ENCODE results near the gene DOCK4. TPM values are rescaled to one million over a fixed set of nuclear protein-coding genes. Genes with fewer than 3 reads are reported as not detected.

DOCK4 gene
- total and polyA plus RNA-seq, 10 of the 15 experiments (the other 5 are each of a cell fraction or from before 2014, with no cell fraction given), result 0.03 to 0.73 (median 0.38) TPM

GRCh38 chr7:111710839-111711380, 495.3 kb downstream of the DOCK4 start:
- TF ChIP-seq HDAC6 (IDR thresholded peaks at IDR 0.05; ENCODE audit: unreplicated experiment), result no peak
- TF ChIP-seq TAF1 (IDR thresholded peaks at IDR 0.05; ENCODE audit: borderline replicate concordance, low read depth, low read length), result no peak
- TF ChIP-seq ETV6 (conservative IDR thresholded peaks at IDR 0.05 in 1 of 2, IDR thresholded peaks at IDR 0.05 in 1 of 2; ENCODE audit: borderline replicate concordance in 1 of 2, low read depth in 1 of 2), result no peak
- no peak for TF ChIP-seq RAD21 (IDR thresholded peaks at IDR 0.05; ENCODE audit: insufficient read depth, low read depth, low read length)
- no peak for TF ChIP-seq TCF3 (IDR thresholded peaks at IDR 0.05; ENCODE audit: borderline replicate concordance, insufficient read depth, low read depth, low read length)
- no peak for TF ChIP-seq ZNF384 (IDR thresholded peaks at IDR 0.05; ENCODE audit: borderline replicate concordance, low read depth, low read length)
- TF ChIP-seq BCL3 (IDR thresholded peaks at IDR 0.05; ENCODE audit: borderline replicate concordance, insufficient read depth, low read depth, low read length, poor library complexity, severe bottlenecking), result no peak
- no peak for TF ChIP-seq NFIC (IDR thresholded peaks at IDR 0.05; ENCODE audit: low read depth, low read length)
- TF ChIP-seq ZNF207 (IDR thresholded peaks at IDR 0.05; ENCODE audit: borderline replicate concordance), result no peak
- no peak for TF ChIP-seq RFX5 (IDR thresholded peaks at IDR 0.05; ENCODE audit: low read depth, low read length)
- no peak for TF ChIP-seq E2F8 (IDR thresholded peaks at IDR 0.05; ENCODE audit: low read depth, partially characterized antibody)
- TF ChIP-seq MLLT1 (IDR thresholded peaks at IDR 0.05), result no peak
- SMC1A ChIA-PET (ENCODE audit: uncharacterized antibody, unreplicated experiment), result no interaction called here
- no peaks in the 10 kb centered on the region for H4K20me1 ChIP-seq (ENCODE audit: control insufficient read depth, insufficient read depth)
- no peak for DNase-seq (ENCODE audit: low read depth, low spot score)
- H3K9me3 ChIP-seq (replicated peaks; ENCODE audit: control insufficient read depth, insufficient read depth, low read length), result no peaks in the 10 kb centered on the region; the same call in 2 of the 3 replicates
- no peaks in the 10 kb centered on the region for H3K79me2 ChIP-seq (ENCODE audit: control insufficient read depth, insufficient read depth, low read length)
- no TSS peak for BruUV-seq (replicated peaks)
- CTCF ChIA-PET, result no interaction called here
- no peaks in the 10 kb centered on the region for H3K4me1 ChIP-seq (ENCODE audit: control insufficient read depth, insufficient read depth, low read length)
- no peak overlapping the region for H3K4me2 ChIP-seq (ENCODE audit: control insufficient read depth, insufficient read depth)
- 0% methylated on average over 1 of the region's 1 CpG for WGBS (ENCODE audit: insufficient coverage, insufficient replicate concordance, low lambda C conversion rate, missing lambda C conversion rate)
- no peaks in the 10 kb centered on the region for H3K36me3 ChIP-seq (ENCODE audit: control insufficient read depth in 2 of 2, insufficient read depth in 2 of 2, low read length in 1 of 2)
- no peak overlapping the region for H3K27ac ChIP-seq (ENCODE audit: control insufficient read depth, insufficient read depth)
- in situ Hi-C loops (cut with MboI), result no loop called here
- no peak overlapping the region for H3K4me3 ChIP-seq
- H2AFZ ChIP-seq (ENCODE audit: control insufficient read depth, low read depth, low read length), result no peak overlapping the region
- no peak for ATAC-seq
- no peaks in the 10 kb centered on the region for H3K27me3 ChIP-seq (replicated peaks in 1 of 2; ENCODE audit: control insufficient read depth in 2 of 2, insufficient read depth in 2 of 2, low read length in 1 of 2)
- RAD21 ChIA-PET (ENCODE audit: unreplicated experiment), result no interaction called here
- intact Hi-C loops (cut with micrococcal nuclease; ENCODE audit: unreplicated experiment), result no loop called here
- no peak overlapping the region for H3K9ac ChIP-seq (ENCODE audit: control insufficient read depth, insufficient read depth, low read length)
- FAIRE-seq, result no peak
- POLR2A ChIA-PET, result no interaction called here
